CD4-positive, alpha-beta T cell (primary cell): Measurements from ENCODE around the gene OR51I1. TPM values are rescaled to one million over a fixed set of nuclear protein-coding genes. Genes with fewer than 3 reads are reported as not detected.

ENCODE experiments used
- ATAC-seq: fragments of 200-7000 bp; cut with Tn5 transposase; one replicate; pipeline ENCODE4 v1.10.0; 2022; ENCODE audit warnings: mild to moderate bottlenecking; ENCODE audit not compliant: poor library complexity
- CTCF ChIA-PET: fragments of 350-600 bp; sonication (Branson Sonifier 250); formaldehyde crosslinking; loops from one replicate; lab custom pipeline; 2021; ENCODE audit warnings: antibody characterized with exemption, inconsistent platforms; lab: Charles Lee
- POLR2A ChIA-PET: fragments of 350-600 bp; sonication (Branson Sonifier 250); formaldehyde crosslinking; loops from one replicate; lab custom pipeline; 2021; ENCODE audit warnings: antibody characterized with exemption, inconsistent platforms; lab: Charles Lee
- DNase-seq, 14 experiments: peaks; one replicate each; pipeline ENCODE4 v3.0.0-alpha.2; 2013 to 2020; ENCODE audit warnings: mixed read lengths in 2 of 14
- H3K27ac ChIP-seq, 2 donors: one replicate each; pipeline versions ENCODE4 v1.5.1 to v1.7.0; 2013; ENCODE audit warnings: low read length in 2 of 2, low read depth in 1 of 2, mild to moderate bottlenecking in 1 of 2
- H3K27me3 ChIP-seq, 2 experiments: 1 replicate in 1 of 2; 2 replicates in 1 of 2; pipeline versions ENCODE4 v1.6.1 to v1.7.0; 2013; ENCODE audit warnings: low read length in 2 of 2, control low read depth in 1 of 2, mild to moderate bottlenecking in 1 of 2, moderate library complexity in 1 of 2; ENCODE audit not compliant: insufficient read depth in 2 of 2, control insufficient read depth in 1 of 2
- H3K36me3 ChIP-seq: one replicate; pipeline ENCODE4 v1.6.1; 2013; ENCODE audit warnings: low read length, control low read depth; ENCODE audit not compliant: insufficient read depth
- H3K4me1 ChIP-seq: one replicate; pipeline ENCODE4 v1.6.1; 2013; ENCODE audit warnings: low read length, control low read depth; ENCODE audit not compliant: insufficient read depth
- H3K4me3 ChIP-seq: one replicate; pipeline ENCODE4 v1.5.1; 2013; ENCODE audit warnings: mild to moderate bottlenecking, low read length, moderate library complexity
- H3K9me3 ChIP-seq, 2 experiments: 1 replicate in 1 of 2; 2 replicates in 1 of 2; pipeline versions ENCODE4 v1.6.1 to v1.7.0; 2013; ENCODE audit warnings: low read length in 2 of 2, mild to moderate bottlenecking in 2 of 2, control low read depth in 1 of 2, moderate library complexity in 1 of 2; ENCODE audit not compliant: control insufficient read depth in 1 of 2, insufficient read depth in 1 of 2
- H3K27ac Mint-ChIP-seq: one replicate; pipeline ENCODE4 v1.8.0; 2020; ENCODE audit warnings: mixed read lengths
- H3K27me3 Mint-ChIP-seq: one replicate; pipeline ENCODE4 v1.8.0; 2021; ENCODE audit warnings: mixed read lengths
- H3K36me3 Mint-ChIP-seq: one replicate; pipeline ENCODE4 v1.8.0; 2021; ENCODE audit warnings: low read depth, mixed read lengths
- H3K4me1 Mint-ChIP-seq: one replicate; pipeline ENCODE4 v1.8.0; 2021; ENCODE audit warnings: low read depth, mixed read lengths
- H3K4me3 Mint-ChIP-seq: one replicate; pipeline ENCODE4 v1.8.0; 2020; ENCODE audit warnings: mild to moderate bottlenecking, mixed read lengths
- H3K9me3 Mint-ChIP-seq: one replicate; pipeline ENCODE4 v1.8.0; 2020; ENCODE audit warnings: mixed read lengths
- CTCF ChIP-seq: fragments of 200-600 bp; IDR thresholded peaks from one replicate; pipeline ENCODE4 v1.8.0; 2022; ENCODE audit warnings: antibody characterized with exemption, mild to moderate bottlenecking
- intact Hi-C, 2 experiments: fragments of 100-400 bp; cut with DNase I in 1 of 2; cut with micrococcal nuclease in 1 of 2; formaldehyde crosslinking; loops; one replicate each; pipeline versions ENCODE4 v1.15.1 to v1.9.0; 2023 to 2025; cut with DNase I, micrococcal nuclease
- total RNA-seq, 174 experiments: library from RNA in 2 of 174; stranded (reverse) in 2 of 174; gene quantifications; one replicate each; pipeline ENCODE4 v1.2.3 and lab custom pipeline; 2021 to 2026

Gene OR51I1
- total RNA-seq, 2 experiments from 2014 or later = not detected

GRCh38 chr11:5420993-5421392, 20.3 kb downstream of the OR51I1 start:
- Histone ChIP-seq H3K4me3 (no peak overlapping the region), H3K9me3 (no peaks in the 10 kb centered on the region), H3K27me3 (peaks cover 0 to 8% of the 10 kb centered on the region in 2 experiments), H3K4me1 (no peaks in the 10 kb centered on the region), H3K27ac (no peak overlapping the region), H3K36me3 (no peaks in the 10 kb centered on the region)
- Mint-ChIP-seq H3K27me3 (peaks cover 16% of the 10 kb centered on the region), H3K27ac (no peak overlapping the region), H3K4me1 (no peaks in the 10 kb centered on the region), H3K4me3 (no peak overlapping the region), H3K9me3 (no peaks in the 10 kb centered on the region), H3K36me3 (no peaks in the 10 kb centered on the region)
- intact Hi-C loops = no loop called here
- CTCF ChIA-PET = no interaction called here
- no peak for TF ChIP-seq CTCF
- ATAC-seq (no peak), DNase-seq (no peak)
- POLR2A ChIA-PET = no interaction called here

- DNase-seq (no peak), ATAC-seq (no peak)
- Mint-ChIP-seq H3K27ac (no peak overlapping the region), H3K9me3 (peaks cover 3% of the 10 kb centered on the region), H3K36me3 (no peaks in the 10 kb centered on the region), H3K4me3 (no peak overlapping the region), H3K27me3 (peaks cover 27% of the 10 kb centered on the region), H3K4me1 (no peaks in the 10 kb centered on the region)
- intact Hi-C loops = no loop called here
- Histone ChIP-seq H3K4me3 (no peak overlapping the region), H3K4me1 (no peaks in the 10 kb centered on the region), H3K9me3 (no peaks in the 10 kb centered on the region), H3K36me3 (no peaks in the 10 kb centered on the region), H3K27me3 (peaks cover 4 to 5% of the 10 kb centered on the region in 2 experiments), H3K27ac (no peak overlapping the region)
- TF ChIP-seq CTCF = no peak
- CTCF ChIA-PET = no interaction called here
- POLR2A ChIA-PET = no interaction called here
Measured at GRCh38 chr11:5405173-5405572, 36.1 kb downstream of the OR51I1 start.

GRCh38 chr11:5398936-5399335, 42.4 kb downstream of the OR51I1 start:
- H3K27ac ChIP-seq = no peak overlapping the region
- TF ChIP-seq CTCF = no peak
- no peak overlapping the region for H3K4me3 ChIP-seq
- H3K27me3 ChIP-seq = peaks cover 0 to 4% of the 10 kb centered on the region in 2 experiments
- H3K9me3 ChIP-seq = no peaks in the 10 kb centered on the region
- ATAC-seq = no peak
- H3K4me1 ChIP-seq = no peaks in the 10 kb centered on the region
- no peaks in the 10 kb centered on the region for H3K4me1 Mint-ChIP-seq
- intact Hi-C loops = no loop called here
- peaks cover 6% of the 10 kb centered on the region for H3K9me3 Mint-ChIP-seq
- DNase-seq = no peak
- ChIA-PET CTCF (no interaction called here), POLR2A (no interaction called here)
- H3K27me3 Mint-ChIP-seq = peaks cover 14% of the 10 kb centered on the region
- no peaks in the 10 kb centered on the region for H3K36me3 Mint-ChIP-seq
- no peak overlapping the region for H3K4me3 Mint-ChIP-seq
- H3K27ac Mint-ChIP-seq = no peak overlapping the region
- H3K36me3 ChIP-seq = no peaks in the 10 kb centered on the region
